ENCODE data around the gene TBC1D12.

DNA sequence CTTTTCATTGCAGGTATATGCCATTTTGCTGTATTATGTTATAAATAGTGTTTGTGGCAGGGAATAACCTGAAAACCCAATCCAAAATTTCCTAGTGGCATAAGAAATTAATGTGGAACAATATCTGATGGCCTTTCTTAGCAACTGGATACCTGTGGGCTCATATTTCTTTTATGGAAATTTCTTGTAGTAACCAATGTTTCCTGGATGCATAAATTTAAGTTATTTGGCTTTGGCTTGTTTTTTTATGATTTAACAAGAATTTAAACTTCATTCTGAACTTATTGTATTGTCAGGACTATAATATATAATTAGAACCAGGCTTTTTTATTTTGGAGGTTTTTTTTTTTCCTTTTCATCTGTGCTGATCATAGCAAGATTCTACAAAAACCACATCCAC, 30.1 kb downstream of the TBC1D12 start:
- TF ChIP-seq, protein P1, sequence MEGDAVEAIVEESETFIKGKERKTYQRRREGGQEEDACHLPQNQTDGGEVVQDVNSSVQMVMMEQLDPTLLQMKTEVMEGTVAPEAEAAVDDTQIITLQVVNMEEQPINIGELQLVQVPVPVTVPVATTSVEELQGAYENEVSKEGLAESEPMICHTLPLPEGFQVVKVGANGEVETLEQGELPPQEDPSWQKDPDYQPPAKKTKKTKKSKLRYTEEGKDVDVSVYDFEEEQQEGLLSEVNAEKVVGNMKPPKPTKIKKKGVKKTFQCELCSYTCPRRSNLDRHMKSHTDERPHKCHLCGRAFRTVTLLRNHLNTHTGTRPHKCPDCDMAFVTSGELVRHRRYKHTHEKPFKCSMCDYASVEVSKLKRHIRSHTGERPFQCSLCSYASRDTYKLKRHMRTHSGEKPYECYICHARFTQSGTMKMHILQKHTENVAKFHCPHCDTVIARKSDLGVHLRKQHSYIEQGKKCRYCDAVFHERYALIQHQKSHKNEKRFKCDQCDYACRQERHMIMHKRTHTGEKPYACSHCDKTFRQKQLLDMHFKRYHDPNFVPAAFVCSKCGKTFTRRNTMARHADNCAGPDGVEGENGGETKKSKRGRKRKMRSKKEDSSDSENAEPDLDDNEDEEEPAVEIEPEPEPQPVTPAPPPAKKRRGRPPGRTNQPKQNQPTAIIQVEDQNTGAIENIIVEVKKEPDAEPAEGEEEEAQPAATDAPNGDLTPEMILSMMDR (IDR thresholded peaks at IDR 0.05; ENCODE audit: insufficient read depth, low read length, poor library complexity, severe bottlenecking): no peak
- TF ChIP-seq EZH2phosphoT487 (conservative IDR thresholded peaks at IDR 0.05; ENCODE audit: low read length): no peak

All from SU-DHL-6 (cell line).